ENCODE measurements around the gene PADI1.

The PADI1 gene

DNA sequence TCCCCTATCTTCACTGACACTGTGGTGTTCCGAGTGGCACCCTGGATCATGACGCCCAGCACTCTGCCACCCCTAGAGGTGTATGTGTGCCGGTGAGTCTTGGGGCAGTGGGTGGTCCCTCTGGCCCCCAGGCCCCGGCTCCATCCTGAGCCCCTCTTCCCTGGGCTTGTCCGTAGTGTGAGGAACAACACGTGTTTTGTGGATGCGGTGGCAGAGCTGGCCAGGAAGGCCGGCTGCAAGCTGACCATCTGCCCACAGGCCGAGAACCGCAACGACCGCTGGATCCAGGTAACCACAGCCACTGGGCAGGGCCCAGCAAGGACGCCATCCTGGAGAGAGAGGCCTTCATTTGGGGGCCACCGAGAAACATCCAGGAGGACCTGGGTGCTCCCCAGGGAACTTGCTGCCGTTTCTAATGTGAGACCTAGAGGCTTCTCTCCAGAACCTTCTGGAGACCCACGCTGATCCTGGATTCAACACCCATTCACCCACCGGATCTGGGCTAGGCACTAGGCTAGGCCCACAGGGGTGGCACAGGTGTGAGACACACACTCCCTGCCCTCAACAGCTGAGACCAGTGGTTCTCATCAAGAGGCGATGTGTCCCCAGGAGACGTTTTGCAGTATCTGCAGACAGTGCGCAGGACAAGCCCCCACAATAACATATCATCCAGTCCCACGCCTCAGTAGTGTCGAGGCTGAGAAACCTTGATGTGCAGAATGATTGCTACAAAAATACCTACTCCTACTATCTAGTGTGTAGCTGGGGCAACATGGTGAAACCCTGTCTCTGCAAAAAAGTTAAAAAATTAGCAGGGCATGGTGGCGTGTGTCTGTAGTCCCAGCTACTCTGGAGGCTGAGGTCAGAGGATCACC lies 66.2 kb downstream of the PADI1 start:
- ChIA-PET CTCF (interaction anchor here (0.8 kb wide), 2 partner anchors 29 to 145 kb away, joined by 3 to 5 read pairs; no protein-coding TSS in a partner anchor), POLR2A (ENCODE audit: low non-redundant PET) (no interaction called here)
- TF ChIP-seq, protein P1, sequence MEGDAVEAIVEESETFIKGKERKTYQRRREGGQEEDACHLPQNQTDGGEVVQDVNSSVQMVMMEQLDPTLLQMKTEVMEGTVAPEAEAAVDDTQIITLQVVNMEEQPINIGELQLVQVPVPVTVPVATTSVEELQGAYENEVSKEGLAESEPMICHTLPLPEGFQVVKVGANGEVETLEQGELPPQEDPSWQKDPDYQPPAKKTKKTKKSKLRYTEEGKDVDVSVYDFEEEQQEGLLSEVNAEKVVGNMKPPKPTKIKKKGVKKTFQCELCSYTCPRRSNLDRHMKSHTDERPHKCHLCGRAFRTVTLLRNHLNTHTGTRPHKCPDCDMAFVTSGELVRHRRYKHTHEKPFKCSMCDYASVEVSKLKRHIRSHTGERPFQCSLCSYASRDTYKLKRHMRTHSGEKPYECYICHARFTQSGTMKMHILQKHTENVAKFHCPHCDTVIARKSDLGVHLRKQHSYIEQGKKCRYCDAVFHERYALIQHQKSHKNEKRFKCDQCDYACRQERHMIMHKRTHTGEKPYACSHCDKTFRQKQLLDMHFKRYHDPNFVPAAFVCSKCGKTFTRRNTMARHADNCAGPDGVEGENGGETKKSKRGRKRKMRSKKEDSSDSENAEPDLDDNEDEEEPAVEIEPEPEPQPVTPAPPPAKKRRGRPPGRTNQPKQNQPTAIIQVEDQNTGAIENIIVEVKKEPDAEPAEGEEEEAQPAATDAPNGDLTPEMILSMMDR (conservative IDR thresholded peaks at IDR 0.05; ENCODE audit: low read depth): no peak
- no peak for DNase-seq (ENCODE audit: low spot score)
- peak overlapping the region; percentile 57 for H3K27ac ChIP-seq

DNA sequence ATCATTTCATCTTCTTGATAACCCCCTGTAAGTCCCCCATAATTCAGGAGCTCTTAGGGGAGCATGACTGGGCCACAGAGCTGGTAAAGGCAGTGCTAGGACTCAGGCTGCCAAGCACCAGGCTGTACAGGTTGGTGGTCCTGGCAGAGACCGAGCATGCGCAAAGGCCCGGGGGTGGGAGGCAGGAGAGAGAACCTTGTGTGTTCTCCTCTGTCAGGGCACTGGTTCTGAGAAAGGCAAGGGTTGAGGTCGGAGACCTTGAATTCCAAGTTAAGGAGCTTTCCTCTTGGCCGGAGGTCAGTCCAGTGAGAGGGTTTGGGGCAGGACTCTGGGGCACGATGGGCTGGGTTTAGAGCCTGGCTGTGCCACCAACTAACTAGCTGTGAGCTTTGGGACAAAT lies 67.1 kb downstream of the PADI1 start:
- ChIA-PET POLR2A (ENCODE audit: low non-redundant PET) (no interaction called here), CTCF (interaction anchor here (0.8 kb wide), 1 partner anchor 146 kb away, joined by 3 read pairs; no protein-coding TSS in a partner anchor)
- no peak for DNase-seq (ENCODE audit: low spot score)
- TF ChIP-seq, protein P1 (conservative IDR thresholded peaks at IDR 0.05; ENCODE audit: low read depth): no peak
- peak overlapping the region; percentile 57 for H3K27ac ChIP-seq

DNA sequence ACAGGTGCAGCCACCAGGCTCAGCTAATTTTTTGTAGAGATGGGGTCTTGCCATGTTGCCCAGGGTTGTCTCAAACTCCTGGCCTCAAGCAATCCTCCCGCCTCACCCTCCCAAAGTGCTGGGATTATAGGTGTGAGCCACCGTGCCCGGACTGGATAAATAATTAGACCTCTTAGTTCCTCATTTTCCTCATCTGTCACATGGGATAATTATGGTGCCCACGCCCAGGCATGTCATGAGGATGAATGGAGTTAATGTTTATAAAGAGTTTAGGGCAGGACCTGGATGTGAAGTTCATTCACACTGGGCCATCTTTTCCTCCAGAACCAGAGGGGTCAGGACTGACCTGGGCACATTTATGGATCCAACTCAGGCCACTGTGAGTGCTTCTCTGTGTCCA lies 67.7 kb downstream of the PADI1 start:
- ChIA-PET CTCF (no interaction called here), POLR2A (ENCODE audit: low non-redundant PET) (no interaction called here)
- DNase-seq (ENCODE audit: low spot score): no peak
- TF ChIP-seq, protein P1 (conservative IDR thresholded peaks at IDR 0.05; ENCODE audit: low read depth): no peak
- peak overlapping the region; percentile 57 for H3K27ac ChIP-seq

DNA sequence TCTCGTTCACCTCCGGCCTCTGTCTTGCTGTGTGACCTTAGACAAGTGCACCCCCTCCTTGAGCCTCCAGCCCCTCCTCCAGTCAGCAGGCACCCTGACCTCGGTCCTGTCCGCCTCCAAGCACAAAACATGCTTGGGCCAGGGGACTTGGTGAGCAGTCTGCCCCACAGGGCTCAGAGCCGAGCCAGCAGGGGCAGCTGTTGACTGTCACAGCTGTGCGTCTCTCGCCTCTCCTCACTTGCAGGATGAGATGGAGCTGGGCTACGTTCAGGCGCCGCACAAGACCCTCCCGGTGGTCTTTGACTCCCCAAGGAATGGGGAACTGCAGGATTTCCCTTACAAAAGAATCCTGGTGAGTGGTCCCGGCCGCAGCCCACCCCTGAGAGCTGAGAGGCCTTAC lies 68.2 kb downstream of the PADI1 start:
- POLR2A ChIA-PET (ENCODE audit: low non-redundant PET): no interaction called here
- CTCF ChIA-PET: no interaction called here
- TF ChIP-seq, protein P1 (conservative IDR thresholded peaks at IDR 0.05; ENCODE audit: low read depth): no peak
- no peak for DNase-seq (ENCODE audit: low spot score)
- H3K27ac ChIP-seq: peak overlapping the region; percentile 57

DNA sequence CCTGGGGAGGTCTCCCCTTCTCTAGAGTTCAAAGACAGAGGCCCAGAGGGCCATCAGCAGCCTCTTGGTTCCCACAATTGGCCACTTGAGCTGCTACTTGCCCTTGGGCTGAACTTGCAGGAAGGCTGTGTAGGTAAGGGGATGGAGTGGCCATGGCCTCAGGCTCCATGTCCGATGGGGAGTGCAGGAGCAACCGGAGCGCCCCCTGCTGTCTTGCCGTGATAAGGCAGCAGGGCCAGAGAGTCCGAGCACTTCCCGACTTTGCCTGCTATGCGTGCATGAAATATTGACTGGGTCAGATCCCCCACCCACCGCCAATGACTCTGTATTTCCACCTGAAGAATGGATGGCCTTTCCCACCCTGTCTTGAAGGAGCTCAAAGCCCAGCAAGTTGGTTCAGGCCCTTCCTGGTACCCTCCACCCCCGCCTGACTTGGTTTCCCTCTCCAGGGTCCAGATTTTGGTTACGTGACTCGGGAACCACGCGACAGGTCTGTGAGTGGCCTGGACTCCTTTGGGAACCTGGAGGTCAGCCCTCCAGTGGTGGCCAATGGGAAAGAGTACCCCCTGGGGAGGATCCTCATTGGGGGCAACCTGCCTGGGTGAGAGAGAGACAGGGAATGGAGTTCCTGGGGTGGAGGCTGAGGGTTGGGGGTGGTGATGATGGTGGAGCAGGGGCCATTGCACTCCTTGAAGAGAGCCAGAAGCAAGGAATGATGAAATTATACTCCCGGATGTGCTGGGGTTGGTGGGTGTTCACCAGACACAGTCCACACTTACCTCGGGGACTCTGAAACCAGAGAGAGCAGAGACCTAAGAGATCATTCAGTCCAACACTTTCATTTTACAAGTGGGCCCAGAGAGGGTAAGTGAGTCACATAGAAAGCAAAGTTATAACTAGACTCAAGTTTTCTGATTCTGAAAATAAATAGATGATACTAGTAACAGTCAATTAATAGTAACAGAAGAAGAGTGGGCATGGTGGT lies 69.5 kb downstream of the PADI1 start:
- POLR2A ChIA-PET (ENCODE audit: low non-redundant PET): no interaction called here
- TF ChIP-seq, protein P1 (conservative IDR thresholded peaks at IDR 0.05; ENCODE audit: low read depth): no peak; the same call in 1 of the 2 replicates
- peak overlapping the region; percentile 57 for H3K27ac ChIP-seq
- peak; percentile 32 for DNase-seq (ENCODE audit: low spot score)
- CTCF ChIA-PET: interaction anchor here (0.6 to 0.9 kb wide), 5 partner anchors 38 to 1714 kb away, joined by 3 to 5 read pairs (median 3); no protein-coding TSS in a partner anchor

DNA sequence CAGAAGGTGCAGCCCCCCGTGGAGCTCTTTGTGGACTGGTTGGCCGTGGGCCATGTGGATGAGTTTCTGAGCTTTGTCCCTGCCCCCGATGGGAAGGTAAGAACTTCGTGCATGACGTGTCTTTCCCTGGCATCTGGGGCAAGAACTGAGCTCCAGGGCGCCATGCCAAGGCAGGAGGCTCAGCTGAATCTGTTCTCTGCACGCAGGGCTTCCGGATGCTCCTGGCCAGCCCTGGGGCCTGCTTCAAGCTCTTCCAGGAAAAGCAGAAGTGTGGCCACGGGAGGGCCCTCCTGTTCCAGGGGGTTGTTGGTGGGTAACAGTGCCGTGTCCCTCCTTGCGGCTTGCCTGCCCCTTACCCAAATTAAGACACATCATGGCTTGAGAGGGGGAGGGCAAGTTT lies 71.6 kb downstream of the PADI1 start:
- TF ChIP-seq, protein P1 (conservative IDR thresholded peaks at IDR 0.05; ENCODE audit: low read depth): peak; percentile 55
- peak overlapping the region; percentile 87 for H3K27ac ChIP-seq
- CTCF ChIA-PET: interaction anchor here (0.5 to 1.3 kb wide), 7 partner anchors 11 to 1682 kb away, joined by 3 to 6 read pairs (median 3); no protein-coding TSS in a partner anchor
- POLR2A ChIA-PET (ENCODE audit: low non-redundant PET): no interaction called here
- peak; percentile 91 for DNase-seq (ENCODE audit: low spot score)

Measured in RWPE1 (cell line).